Endometrial microvascular endothelial cells (primary cell): ENCODE measurements around the gene FANCM. TPM values are rescaled to one million over a fixed set of nuclear protein-coding genes. Genes with fewer than 3 reads are reported as not detected.

Experiments
- in situ Hi-C: cut with HindIII; loops from 2 replicates; pipeline ENCODE4 v1.10.0; 2017; ENCODE audit warnings: low sequenced_read_pairs, low pct_unique_long_range_greater_than_20kb; ENCODE audit errors: inconsistent ontology term
- total RNA-seq: library from RNA; depleted of rRNA; stranded (reverse); fragments of >200 nt; gene quantifications from one replicate; pipeline ENCODE4 v1.2.3, GENCODE V29; 2015; ENCODE audit errors: inconsistent ontology term

The FANCM gene, protein sequence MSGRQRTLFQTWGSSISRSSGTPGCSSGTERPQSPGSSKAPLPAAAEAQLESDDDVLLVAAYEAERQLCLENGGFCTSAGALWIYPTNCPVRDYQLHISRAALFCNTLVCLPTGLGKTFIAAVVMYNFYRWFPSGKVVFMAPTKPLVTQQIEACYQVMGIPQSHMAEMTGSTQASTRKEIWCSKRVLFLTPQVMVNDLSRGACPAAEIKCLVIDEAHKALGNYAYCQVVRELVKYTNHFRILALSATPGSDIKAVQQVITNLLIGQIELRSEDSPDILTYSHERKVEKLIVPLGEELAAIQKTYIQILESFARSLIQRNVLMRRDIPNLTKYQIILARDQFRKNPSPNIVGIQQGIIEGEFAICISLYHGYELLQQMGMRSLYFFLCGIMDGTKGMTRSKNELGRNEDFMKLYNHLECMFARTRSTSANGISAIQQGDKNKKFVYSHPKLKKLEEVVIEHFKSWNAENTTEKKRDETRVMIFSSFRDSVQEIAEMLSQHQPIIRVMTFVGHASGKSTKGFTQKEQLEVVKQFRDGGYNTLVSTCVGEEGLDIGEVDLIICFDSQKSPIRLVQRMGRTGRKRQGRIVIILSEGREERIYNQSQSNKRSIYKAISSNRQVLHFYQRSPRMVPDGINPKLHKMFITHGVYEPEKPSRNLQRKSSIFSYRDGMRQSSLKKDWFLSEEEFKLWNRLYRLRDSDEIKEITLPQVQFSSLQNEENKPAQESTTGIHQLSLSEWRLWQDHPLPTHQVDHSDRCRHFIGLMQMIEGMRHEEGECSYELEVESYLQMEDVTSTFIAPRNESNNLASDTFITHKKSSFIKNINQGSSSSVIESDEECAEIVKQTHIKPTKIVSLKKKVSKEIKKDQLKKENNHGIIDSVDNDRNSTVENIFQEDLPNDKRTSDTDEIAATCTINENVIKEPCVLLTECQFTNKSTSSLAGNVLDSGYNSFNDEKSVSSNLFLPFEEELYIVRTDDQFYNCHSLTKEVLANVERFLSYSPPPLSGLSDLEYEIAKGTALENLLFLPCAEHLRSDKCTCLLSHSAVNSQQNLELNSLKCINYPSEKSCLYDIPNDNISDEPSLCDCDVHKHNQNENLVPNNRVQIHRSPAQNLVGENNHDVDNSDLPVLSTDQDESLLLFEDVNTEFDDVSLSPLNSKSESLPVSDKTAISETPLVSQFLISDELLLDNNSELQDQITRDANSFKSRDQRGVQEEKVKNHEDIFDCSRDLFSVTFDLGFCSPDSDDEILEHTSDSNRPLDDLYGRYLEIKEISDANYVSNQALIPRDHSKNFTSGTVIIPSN (N-terminal part only)
- total RNA-seq: 12.2 TPM

DNA sequence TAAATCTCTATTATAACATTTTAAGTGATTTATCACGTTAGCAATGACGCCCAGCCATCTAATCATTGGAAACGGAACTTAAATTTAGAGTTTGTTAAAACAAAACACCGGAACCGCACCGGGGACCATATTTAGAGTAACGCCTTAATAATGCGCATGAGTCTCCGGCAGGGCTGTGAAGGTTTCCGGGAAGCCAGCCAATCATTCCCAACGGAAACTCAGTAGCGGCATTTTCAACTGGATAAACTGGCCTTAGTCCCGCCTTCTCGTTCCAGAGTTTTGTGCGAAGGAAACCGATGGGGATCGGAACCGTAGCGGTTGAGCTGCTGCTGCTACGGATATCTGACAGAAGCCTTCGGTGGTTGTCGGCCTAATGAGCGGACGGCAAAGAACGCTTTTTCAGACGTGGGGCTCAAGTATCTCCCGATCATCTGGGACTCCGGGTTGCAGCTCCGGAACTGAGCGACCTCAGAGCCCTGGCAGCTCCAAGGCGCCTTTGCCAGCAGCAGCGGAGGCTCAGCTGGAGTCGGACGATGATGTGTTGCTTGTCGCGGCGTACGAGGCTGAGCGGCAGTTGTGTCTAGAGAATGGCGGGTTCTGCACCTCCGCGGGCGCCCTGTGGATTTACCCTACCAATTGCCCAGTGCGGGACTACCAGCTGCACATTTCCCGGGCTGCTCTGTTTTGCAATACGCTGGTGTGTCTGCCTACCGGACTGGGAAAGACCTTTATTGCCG, at the start of gene FANCM:
TSS of gene FANCM (plus strand) at position 272 of the 737 bp plus-strand sequence. CDS start at position 374, 102 bp downstream.
- in situ Hi-C loops: no loop called here

DNA sequence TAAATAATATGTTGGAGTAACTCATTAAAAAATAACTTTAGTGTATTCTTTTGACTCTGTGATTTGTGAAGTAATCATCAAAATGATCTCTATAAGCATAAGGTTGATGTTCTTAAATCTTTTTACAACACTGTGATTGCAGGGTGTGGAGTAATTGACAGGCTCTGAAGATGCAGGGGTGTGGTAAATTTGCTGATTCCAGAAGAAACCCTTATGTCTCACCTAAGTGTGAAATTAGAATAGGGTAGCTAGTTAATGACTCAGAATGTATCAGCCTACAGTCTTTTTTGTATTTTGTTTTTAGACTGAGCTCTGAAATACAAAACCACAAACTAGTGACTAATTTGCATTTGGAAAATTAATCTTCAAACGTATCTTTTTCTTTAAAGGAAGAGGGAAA, 45.9 kb upstream of the FANCM start:
- in situ Hi-C loops: no loop called here

- in situ Hi-C loops: no loop called here
Observed at GRCh38 chr14:45091710-45092109, 44.0 kb upstream of the FANCM start.

DNA sequence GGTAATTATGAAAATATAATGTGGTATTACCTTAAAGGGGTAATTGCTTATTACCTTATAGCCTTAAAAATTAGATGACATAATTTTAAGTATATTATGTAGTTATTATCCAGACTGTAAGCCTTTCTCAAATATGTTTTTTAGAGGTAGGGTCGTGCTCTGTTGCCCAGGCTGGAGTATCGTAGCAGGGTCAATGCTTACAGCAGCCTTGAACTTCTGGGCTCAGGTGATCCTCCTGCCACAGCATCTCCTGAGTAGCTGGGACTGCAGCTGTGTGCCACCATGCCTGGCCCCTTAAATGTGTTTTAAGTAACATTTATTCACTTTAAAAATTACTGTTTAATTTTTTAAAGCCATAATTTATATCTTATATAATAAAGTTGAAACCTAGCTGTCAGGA, 41.5 kb upstream of the FANCM start:
- in situ Hi-C loops: no loop called here

GRCh38 chr14:45095143-45095542, 40.6 kb upstream of the FANCM start:
- in situ Hi-C loops: no loop called here

DNA sequence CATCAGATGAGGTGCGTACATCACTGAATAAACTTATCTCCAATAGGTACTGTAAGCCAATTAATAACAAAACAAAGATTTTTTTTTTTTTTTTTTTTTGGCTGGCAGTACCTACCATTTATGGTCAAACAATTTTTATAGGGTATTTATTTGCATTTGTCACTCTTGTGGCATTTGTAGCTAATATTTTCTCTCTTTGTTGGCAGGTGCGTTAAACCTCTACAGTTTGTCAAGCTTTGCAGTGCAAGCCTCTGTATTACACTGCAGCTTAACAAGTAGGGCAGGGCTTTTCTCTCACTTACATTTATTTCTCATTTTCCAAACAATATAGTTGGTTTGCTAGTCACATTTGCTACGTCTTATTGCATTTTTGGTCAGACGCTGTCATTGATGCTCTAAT, 39.5 kb upstream of the FANCM start:
- in situ Hi-C loops: no loop called here

DNA sequence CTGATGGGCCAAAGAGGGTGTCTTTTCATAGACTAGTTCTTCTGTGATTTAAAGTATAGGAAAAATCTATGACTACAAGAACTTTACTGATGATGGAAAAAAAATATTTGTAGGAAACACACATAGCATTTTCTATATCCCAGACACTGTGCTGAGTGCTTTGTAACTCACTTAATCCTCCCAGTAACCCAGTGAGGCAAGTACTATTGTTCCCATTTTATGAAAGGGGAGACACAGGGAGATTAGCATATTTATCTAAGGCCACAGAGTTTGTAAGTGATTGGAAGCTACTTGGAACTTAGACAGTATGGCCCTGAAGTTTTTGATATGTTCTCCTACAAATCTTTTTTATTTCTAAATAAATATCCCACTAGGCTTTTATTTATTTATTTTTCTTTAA, 31.9 kb upstream of the FANCM start:
- in situ Hi-C loops: no loop called here

GRCh38 chr14:45104561-45104960, 31.2 kb upstream of the FANCM start:
- in situ Hi-C loops: no loop called here

GRCh38 chr14:45112896-45113781, 22.6 kb upstream of the FANCM start:
- in situ Hi-C loops: no loop called here

DNA sequence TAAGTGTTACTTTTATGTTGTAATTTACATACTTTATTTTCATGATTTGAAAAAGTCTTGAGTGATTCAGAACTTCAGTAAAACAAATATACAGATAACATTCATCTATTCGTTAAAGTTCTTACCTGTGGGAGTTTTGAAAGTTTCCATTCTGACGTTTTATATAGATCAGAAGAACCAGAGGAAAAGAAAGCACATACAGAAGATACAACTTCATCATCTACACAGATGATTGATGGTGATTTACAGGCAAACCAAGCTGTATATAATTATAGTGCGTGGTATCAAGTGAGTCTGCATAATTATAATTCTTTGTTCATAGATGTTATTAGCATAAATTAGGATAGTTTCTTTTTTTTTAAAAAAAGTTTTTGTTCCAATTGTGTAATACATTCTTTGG, 21.4 kb upstream of the FANCM start:
- in situ Hi-C loops: no loop called here

DNA sequence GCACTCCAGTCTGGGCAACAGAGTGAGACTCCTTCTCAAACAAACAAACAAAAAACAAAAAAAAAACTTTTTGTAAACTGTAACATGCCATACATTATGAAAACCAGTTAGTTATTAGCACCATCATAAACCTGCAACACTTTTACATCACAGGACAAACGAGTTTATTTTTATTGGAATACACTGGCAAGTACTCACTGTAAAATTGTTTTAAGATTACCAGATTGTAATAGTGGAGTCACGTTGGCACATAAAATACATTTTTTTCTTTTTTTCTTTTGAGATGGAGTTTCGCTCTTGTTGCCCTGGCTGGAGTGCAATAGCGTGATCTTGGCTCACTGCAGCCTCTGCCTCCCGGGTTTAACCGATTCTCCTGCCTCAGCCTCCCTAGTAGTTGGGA, 17.1 kb upstream of the FANCM start:
- in situ Hi-C loops: no loop called here

GRCh38 chr14:45120096-45120495, 15.6 kb upstream of the FANCM start:
- in situ Hi-C loops: no loop called here

GRCh38 chr14:45123271-45123670, 12.5 kb upstream of the FANCM start:
- in situ Hi-C loops: no loop called here

DNA sequence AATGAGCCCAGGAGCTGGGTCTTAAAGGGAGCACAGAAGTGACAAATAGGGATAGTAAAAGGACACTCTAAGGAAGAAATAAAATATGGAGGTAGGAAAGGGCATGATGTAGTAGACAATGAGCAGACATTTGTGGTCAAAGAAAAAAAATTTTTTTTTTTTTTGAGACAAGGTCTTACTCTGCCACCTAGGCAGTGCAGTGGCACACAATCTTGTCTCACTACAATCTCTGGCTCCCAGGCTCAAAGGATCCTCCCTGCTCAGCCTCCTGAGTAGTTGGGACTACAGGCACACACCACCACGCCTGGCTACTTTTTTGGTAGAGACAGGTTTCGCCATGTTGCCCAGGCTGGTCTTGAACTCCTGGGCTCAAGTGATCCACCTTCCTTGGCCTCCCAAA, 10.0 kb upstream of the FANCM start:
- in situ Hi-C loops: no loop called here

GRCh38 chr14:45128963-45129629, 6.6 kb upstream of the FANCM start:
- in situ Hi-C loops: no loop called here

- in situ Hi-C loops: no loop called here
Observed at GRCh38 chr14:45133683-45134050, 2.1 kb upstream of the FANCM start.
